Measurements from ENCODE around the gene PTPRO.

GRCh38 chr12:15602051-15602672, 279.9 kb downstream of the PTPRO start:
- TF ChIP-seq, protein P1, sequence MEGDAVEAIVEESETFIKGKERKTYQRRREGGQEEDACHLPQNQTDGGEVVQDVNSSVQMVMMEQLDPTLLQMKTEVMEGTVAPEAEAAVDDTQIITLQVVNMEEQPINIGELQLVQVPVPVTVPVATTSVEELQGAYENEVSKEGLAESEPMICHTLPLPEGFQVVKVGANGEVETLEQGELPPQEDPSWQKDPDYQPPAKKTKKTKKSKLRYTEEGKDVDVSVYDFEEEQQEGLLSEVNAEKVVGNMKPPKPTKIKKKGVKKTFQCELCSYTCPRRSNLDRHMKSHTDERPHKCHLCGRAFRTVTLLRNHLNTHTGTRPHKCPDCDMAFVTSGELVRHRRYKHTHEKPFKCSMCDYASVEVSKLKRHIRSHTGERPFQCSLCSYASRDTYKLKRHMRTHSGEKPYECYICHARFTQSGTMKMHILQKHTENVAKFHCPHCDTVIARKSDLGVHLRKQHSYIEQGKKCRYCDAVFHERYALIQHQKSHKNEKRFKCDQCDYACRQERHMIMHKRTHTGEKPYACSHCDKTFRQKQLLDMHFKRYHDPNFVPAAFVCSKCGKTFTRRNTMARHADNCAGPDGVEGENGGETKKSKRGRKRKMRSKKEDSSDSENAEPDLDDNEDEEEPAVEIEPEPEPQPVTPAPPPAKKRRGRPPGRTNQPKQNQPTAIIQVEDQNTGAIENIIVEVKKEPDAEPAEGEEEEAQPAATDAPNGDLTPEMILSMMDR (IDR thresholded peaks at IDR 0.05) = no peak
- no peak for TF ChIP-seq POLR2A (IDR thresholded peaks at IDR 0.05)
